DOHH2 (cell line): ENCODE data around the gene PHYKPL.

ENCODE experiments used
- CTCF ChIP-seq: fragments of 200-600 bp; sonication (generic); IDR thresholded peaks from one replicate; pipeline ENCODE4 v1.5.1; 2014; ENCODE audit warnings: antibody characterized with exemption, mild to moderate bottlenecking, low read depth, low read length; ENCODE audit not compliant: poor library complexity, severe bottlenecking
- EZH2phosphoT487 ChIP-seq: fragments of 200-600 bp; sonication (generic); IDR thresholded peaks from 2 replicates; pipeline ENCODE4 v1.6.1; 2017; ENCODE audit warnings: borderline replicate concordance, mild to moderate bottlenecking, antibody characterized with exemption, low read length, moderate library complexity, mixed read lengths

GRCh38 chr5:178274781-178275537 lies 42.4 kb upstream of the PHYKPL start:
- no peak for TF ChIP-seq EZH2phosphoT487
- no peak for TF ChIP-seq CTCF
